Body of pancreas (tissue), 4 donors: Measurements from ENCODE around the gene DIO1.
"Not testable (repeated sequence)": the region's sequence is repeated elsewhere in the genome, so short reads cannot be mapped to it uniquely, and the experiment has no call there.

Experiments used
- POLR2A ChIP-seq, 3 donors: fragments of 450-650 bp; IDR thresholded peaks; one replicate each; pipeline ENCODE4 v1.6.1; 2016; ENCODE audit warnings: antibody characterized with exemption in 3 of 3, mild to moderate bottlenecking in 2 of 3
- TF ChIP-seq, protein P1 (sequence below), 7 experiments: fragments of 450-650 bp in 4 of 7; fragments of 200-600 bp in 3 of 7; sonication (generic) in 3 of 7; IDR thresholded peaks; one replicate each; pipeline ENCODE4 v1.5.1; 2016 to 2019; ENCODE audit warnings: antibody characterized with exemption in 7 of 7

DNA sequence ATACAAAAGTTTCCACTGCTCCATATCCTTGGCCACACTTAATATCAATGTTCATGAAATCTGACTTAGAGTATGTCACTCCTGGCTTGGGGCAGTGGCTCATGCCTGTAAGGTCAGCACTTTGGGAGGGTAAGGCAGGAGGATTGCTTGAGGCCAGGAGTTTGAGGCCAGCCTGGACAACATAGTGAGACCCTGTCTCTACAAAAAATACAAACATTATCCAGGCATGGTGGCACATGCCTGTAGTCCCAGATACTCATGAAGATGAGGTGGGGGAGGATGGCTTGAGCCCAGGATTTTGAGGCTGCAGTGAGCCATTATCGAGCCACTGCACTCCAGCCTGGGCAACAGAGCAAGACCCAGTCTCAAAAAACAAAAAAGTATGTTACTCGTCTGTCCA lies 18.8 kb upstream of the DIO1 start:
- TF ChIP-seq, protein P1, sequence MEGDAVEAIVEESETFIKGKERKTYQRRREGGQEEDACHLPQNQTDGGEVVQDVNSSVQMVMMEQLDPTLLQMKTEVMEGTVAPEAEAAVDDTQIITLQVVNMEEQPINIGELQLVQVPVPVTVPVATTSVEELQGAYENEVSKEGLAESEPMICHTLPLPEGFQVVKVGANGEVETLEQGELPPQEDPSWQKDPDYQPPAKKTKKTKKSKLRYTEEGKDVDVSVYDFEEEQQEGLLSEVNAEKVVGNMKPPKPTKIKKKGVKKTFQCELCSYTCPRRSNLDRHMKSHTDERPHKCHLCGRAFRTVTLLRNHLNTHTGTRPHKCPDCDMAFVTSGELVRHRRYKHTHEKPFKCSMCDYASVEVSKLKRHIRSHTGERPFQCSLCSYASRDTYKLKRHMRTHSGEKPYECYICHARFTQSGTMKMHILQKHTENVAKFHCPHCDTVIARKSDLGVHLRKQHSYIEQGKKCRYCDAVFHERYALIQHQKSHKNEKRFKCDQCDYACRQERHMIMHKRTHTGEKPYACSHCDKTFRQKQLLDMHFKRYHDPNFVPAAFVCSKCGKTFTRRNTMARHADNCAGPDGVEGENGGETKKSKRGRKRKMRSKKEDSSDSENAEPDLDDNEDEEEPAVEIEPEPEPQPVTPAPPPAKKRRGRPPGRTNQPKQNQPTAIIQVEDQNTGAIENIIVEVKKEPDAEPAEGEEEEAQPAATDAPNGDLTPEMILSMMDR (IDR thresholded peaks at IDR 0.05), result not testable (repeated sequence)
- not testable (repeated sequence) for TF ChIP-seq POLR2A (IDR thresholded peaks at IDR 0.05)
